ENCODE results near the gene ZNF800. TPM values are rescaled to one million over a fixed set of nuclear protein-coding genes. Genes with fewer than 3 reads are reported as not detected.

Gene ZNF800
- total RNA-seq, 2 donors from 2014 or later = 20.0 to 23.7 TPM

DNA sequence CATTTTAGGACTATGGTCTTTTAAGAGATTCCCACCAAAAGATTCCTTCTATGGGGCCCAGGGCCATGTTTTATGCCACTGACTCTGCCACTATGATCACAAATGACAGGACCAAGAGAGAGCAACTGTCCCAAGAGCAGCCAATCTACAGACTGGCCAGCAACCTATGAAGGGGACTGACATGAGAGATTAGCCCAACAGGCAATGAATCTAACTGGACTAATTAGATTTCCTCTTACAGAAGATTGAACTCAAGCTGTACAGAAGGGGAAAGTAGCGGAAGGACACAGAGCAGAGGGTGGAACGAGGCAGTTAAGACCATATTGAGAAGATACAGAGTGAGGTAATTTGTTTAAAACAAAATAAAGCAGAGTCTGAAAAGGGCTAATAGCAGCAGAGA lies 25.8 kb downstream of the ZNF800 start:
- WGBS, 2 donors = 100% methylated on average over 2 of the region's 2 CpGs
- Histone ChIP-seq H3K27ac (no peak overlapping the region), H3K36me3 (replicated peaks in 1 of 2; ENCODE audit: insufficient read depth in 1 of 2, low read depth in 2 of 2) (peaks cover 0 to 4% of the 10 kb centered on the region in 2 donors), H3K4me3 (no peak overlapping the region), H3K27me3 (no peaks in the 10 kb centered on the region), H3K4me1 (peaks cover 3% of the 10 kb centered on the region), H3K9me3 (no peaks in the 10 kb centered on the region)
- no peak for ATAC-seq
- DNase-seq = no peak
- intact Hi-C loops (cut with DNase I) = no loop called here
- no peak for TF ChIP-seq POLR2A (IDR thresholded peaks at IDR 0.05)
- TF ChIP-seq, protein P1, sequence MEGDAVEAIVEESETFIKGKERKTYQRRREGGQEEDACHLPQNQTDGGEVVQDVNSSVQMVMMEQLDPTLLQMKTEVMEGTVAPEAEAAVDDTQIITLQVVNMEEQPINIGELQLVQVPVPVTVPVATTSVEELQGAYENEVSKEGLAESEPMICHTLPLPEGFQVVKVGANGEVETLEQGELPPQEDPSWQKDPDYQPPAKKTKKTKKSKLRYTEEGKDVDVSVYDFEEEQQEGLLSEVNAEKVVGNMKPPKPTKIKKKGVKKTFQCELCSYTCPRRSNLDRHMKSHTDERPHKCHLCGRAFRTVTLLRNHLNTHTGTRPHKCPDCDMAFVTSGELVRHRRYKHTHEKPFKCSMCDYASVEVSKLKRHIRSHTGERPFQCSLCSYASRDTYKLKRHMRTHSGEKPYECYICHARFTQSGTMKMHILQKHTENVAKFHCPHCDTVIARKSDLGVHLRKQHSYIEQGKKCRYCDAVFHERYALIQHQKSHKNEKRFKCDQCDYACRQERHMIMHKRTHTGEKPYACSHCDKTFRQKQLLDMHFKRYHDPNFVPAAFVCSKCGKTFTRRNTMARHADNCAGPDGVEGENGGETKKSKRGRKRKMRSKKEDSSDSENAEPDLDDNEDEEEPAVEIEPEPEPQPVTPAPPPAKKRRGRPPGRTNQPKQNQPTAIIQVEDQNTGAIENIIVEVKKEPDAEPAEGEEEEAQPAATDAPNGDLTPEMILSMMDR (IDR thresholded peaks at IDR 0.05) = no peak

DNA sequence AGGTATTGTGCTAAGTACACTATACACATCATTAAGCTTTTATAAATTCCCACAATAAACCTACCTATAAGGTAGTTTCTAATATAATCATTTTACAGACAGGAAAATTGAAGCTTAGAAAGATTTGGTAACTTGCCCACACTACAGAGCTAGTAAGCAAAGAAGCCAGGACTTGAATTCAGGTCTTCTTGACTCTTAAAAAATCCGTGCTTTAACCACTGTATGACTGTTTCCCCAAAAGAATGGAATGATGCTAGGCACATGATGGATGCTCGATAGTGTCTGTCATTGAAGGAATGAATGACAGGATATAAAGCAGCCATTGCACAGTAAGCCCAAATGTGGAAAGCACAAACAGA lies 26.6 kb downstream of the ZNF800 start:
- WGBS, 2 donors = 87 to 98% methylated on average over 2 of the region's 2 CpGs
- peaks cover 0 to 4% of the 10 kb centered on the region in 2 donors for H3K36me3 ChIP-seq (replicated peaks in 1 of 2; ENCODE audit: insufficient read depth in 1 of 2, low read depth in 2 of 2)

DNA sequence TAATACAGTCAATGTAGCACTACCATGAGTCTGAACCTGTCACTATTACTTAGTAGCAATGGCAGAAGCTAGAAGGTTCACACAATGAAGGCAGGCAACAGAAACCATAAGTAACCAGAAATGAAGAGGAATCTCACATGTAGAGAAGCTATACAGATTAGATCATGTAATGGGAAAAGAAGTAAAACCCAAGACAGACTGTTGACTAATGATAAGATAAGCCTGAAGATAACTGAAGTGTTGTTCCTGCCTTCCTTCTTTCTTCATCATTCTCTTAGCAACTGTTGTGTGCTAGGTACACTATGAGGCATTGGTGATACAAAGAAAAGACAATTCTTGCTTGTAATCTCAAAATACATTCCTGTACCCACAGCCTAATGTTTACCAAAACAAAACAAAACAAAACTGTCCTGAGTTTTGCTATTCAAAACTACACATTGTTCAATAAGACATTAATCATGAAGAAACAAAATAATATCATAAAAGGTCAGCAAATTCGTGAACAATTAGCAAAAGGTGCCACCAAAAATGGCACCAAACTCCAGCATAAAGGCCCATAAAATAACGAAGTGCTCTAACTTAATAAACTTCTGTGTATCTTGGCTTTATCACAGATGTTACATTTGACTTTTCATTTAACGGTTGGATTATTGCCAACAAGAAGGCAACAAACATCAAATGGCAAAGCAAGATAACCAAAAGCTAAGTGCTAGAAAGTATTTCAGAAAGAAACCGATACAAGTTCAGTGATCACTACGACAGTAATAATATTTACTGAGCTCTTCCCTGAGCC lies 27.1 kb downstream of the ZNF800 start:
- H3K36me3 ChIP-seq (replicated peaks in 1 of 2; ENCODE audit: insufficient read depth in 1 of 2, low read depth in 2 of 2) = peaks cover 0 to 5% of the 10 kb centered on the region in 2 donors

More for the DNA sequence above, 26.6 kb downstream of the ZNF800 start:
- no peak for ATAC-seq
- TF ChIP-seq, protein P1 (IDR thresholded peaks at IDR 0.05) = no peak
- no peak for TF ChIP-seq POLR2A (IDR thresholded peaks at IDR 0.05)
- Histone ChIP-seq H3K27ac (no peak overlapping the region), H3K9me3 (no peaks in the 10 kb centered on the region), H3K27me3 (no peaks in the 10 kb centered on the region), H3K4me3 (no peak overlapping the region), H3K4me1 (peaks cover 3% of the 10 kb centered on the region)
- intact Hi-C loops (cut with DNase I) = no loop called here
- DNase-seq = no peak

DNA sequence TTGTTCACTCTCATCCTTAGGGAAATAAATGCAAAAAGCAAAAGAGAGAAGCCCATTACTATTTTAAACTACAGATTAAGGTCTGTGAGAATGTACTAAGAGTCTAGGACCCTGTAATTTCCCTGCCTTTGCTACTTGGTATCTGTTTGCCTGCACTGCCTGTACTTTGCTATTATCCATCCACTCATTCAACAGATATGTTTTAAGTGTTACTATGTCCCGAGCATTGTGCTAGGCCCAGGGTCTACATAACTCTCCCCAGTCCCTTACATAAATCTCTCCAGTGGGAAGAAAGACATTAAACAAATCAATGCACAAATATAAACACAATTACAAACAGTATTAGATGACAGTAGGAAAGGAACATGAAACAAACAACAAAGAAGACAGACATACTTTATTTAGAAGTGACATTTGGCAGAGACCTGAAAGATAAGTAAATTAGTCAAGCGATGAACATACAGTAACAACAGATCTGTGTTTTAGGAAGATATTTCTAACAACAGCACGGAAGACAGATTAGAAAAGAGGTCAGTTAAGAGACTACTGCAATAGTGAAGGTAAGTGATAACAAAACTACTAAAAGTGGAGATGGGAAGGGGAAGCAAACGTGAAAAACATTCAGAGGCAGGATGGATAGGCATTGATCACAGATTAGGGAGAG lies 30.0 kb downstream of the ZNF800 start:
- 73 to 77% methylated on average over 4 of the region's 4 CpGs for WGBS, 2 donors
- Histone ChIP-seq H3K27me3 (no peaks in the 10 kb centered on the region), H3K4me1 (peaks cover 3% of the 10 kb centered on the region), H3K9me3 (no peaks in the 10 kb centered on the region), H3K27ac (no peak overlapping the region), H3K36me3 (replicated peaks in 1 of 2; ENCODE audit: insufficient read depth in 1 of 2, low read depth in 2 of 2) (peaks cover 0 to 5% of the 10 kb centered on the region in 2 donors), H3K4me3 (no peak overlapping the region)
- DNase-seq (no peak), ATAC-seq (no peak)
- TF ChIP-seq, protein P1 (IDR thresholded peaks at IDR 0.05) = no peak
- no peak for TF ChIP-seq POLR2A (IDR thresholded peaks at IDR 0.05)
- intact Hi-C loops (cut with DNase I) = no loop called here

More for the DNA sequence above, 27.1 kb downstream of the ZNF800 start:
- Histone ChIP-seq H3K9me3 (no peaks in the 10 kb centered on the region), H3K4me1 (peaks cover 3% of the 10 kb centered on the region), H3K27me3 (no peaks in the 10 kb centered on the region), H3K27ac (no peak overlapping the region), H3K4me3 (no peak overlapping the region)
- DNase-seq (no peak), ATAC-seq (no peak)
- intact Hi-C loops (cut with DNase I) = no loop called here
- WGBS, 2 donors = 60 to 64% methylated on average over 5 of the region's 5 CpGs
- TF ChIP-seq POLR2A (IDR thresholded peaks at IDR 0.05) = no peak
- TF ChIP-seq, protein P1 (IDR thresholded peaks at IDR 0.05) = no peak
